GM18499 (cell line): ENCODE measurements around the gene HEMK1.

Experiments used
- ATAC-seq: cut with Tn5 transposase; IDR thresholded peaks from one replicate; pipeline ENCODE4 v1.9.1; 2021; ENCODE audit warnings: moderate number of reproducible peaks; ENCODE audit not compliant: insufficient read depth, unreplicated experiment

The HEMK1 gene

GRCh38 chr3:50611464-50612233, 42.3 kb downstream of the HEMK1 start, which contains the start of gene CISH:
Gene CISH, minus strand, starts transcription at chr3:50611774. Its CDS starts 124 bp downstream, at chr3:50611650.
- peak; percentile 44 for ATAC-seq

GRCh38 chr3:50612234-50612882, 43.0 kb downstream of the HEMK1 start:
- no peak for ATAC-seq

GRCh38 chr3:50612970-50613846, 43.9 kb downstream of the HEMK1 start:
- ATAC-seq = no peak

- ATAC-seq = no peak
Observed at GRCh38 chr3:50615190-50615589, 45.9 kb downstream of the HEMK1 start.

GRCh38 chr3:50616003-50616769, 46.9 kb downstream of the HEMK1 start:
- no peak for ATAC-seq

- ATAC-seq = peak; percentile 41
Observed at GRCh38 chr3:50616770-50617095, 47.4 kb downstream of the HEMK1 start.

GRCh38 chr3:50617096-50617791, 47.9 kb downstream of the HEMK1 start, which contains the start of gene MAPKAPK3:
Gene MAPKAPK3, plus strand, starts transcription at chr3:50617151. Its CDS starts 415 bp downstream, at chr3:50617566.
- ATAC-seq = peak; percentile 3

GRCh38 chr3:50617911-50618481, 48.7 kb downstream of the HEMK1 start:
- ATAC-seq = no peak

GRCh38 chr3:50620420-50620819, 51.1 kb downstream of the HEMK1 start:
- ATAC-seq = no peak

- ATAC-seq = no peak
Observed at GRCh38 chr3:50620820-50621219, 51.5 kb downstream of the HEMK1 start.

GRCh38 chr3:50622881-50623280, 53.6 kb downstream of the HEMK1 start:
- ATAC-seq = no peak

- no peak for ATAC-seq
Observed at GRCh38 chr3:50623840-50624474, 54.6 kb downstream of the HEMK1 start.

GRCh38 chr3:50624634-50625033, 55.3 kb downstream of the HEMK1 start:
- ATAC-seq = no peak

GRCh38 chr3:50625231-50626182, 56.2 kb downstream of the HEMK1 start:
- ATAC-seq = no peak

- ATAC-seq = no peak
Observed at GRCh38 chr3:50626401-50626800, 57.1 kb downstream of the HEMK1 start.

GRCh38 chr3:50627407-50628051, 58.2 kb downstream of the HEMK1 start:
- no peak for ATAC-seq

GRCh38 chr3:50628601-50629000, 59.3 kb downstream of the HEMK1 start:
- no peak for ATAC-seq
